Measurements from ENCODE around the gene TOP2A.

TOP2A gene

DNA sequence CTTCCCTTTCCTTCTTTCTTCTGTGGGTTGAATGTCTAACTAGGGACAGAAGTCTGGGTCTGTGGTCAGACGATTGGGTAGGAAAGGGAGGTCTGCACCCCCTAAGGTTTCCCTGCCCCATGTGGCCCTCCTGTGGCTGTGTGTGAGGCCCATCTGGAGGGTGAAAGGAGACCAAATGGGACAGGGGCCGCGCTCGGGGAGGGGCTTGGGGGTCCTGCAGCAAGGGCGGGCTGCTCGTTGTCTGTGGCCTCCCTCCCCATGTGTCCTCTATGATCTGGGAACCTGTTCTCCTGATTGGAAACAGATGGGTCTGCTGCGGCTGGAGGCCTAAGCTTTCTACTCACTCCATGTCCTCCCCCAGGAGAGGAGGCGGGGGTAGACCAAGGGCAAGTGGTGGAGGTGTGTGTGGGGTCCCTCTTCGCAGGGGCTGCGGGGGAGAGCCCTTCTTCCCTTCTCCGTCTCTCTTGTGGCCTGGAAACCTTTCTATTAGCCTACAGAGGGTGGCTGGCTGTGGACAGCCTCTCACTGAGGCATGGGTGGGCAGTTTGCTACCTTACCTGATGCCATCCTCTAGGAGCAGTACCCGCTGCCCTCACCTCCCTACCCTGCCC lies 44.1 kb upstream of the TOP2A start:
- Histone ChIP-seq H3K4me3 (ENCODE audit: insufficient read length, low read depth) (no peak overlapping the region), H3K4me1 (ENCODE audit: insufficient read depth, insufficient read length) (peaks cover 31% of the 10 kb centered on the region), H3K9me3 (ENCODE audit: insufficient read depth, low read length) (no peaks in the 10 kb centered on the region), H3K36me3 (ENCODE audit: insufficient read depth, insufficient read length, low read length) (peaks cover 12% of the 10 kb centered on the region), H3K27me3 (ENCODE audit: insufficient read depth, insufficient read length) (no peaks in the 10 kb centered on the region), H3K9ac (ENCODE audit: insufficient read length, low read depth) (no peak overlapping the region)
- TF ChIP-seq YY1 (IDR thresholded peaks at IDR 0.05; ENCODE audit: insufficient read depth, insufficient read length) (no peak), SUZ12 (IDR thresholded peaks at IDR 0.05; ENCODE audit: extremely low read depth, insufficient read depth, insufficient read length) (no peak), ZNF274 (IDR thresholded peaks at IDR 0.05; ENCODE audit: low read depth, low read length) (no peak)
- no peak for DNase-seq (ENCODE audit: low read depth, low spot score)

DNA sequence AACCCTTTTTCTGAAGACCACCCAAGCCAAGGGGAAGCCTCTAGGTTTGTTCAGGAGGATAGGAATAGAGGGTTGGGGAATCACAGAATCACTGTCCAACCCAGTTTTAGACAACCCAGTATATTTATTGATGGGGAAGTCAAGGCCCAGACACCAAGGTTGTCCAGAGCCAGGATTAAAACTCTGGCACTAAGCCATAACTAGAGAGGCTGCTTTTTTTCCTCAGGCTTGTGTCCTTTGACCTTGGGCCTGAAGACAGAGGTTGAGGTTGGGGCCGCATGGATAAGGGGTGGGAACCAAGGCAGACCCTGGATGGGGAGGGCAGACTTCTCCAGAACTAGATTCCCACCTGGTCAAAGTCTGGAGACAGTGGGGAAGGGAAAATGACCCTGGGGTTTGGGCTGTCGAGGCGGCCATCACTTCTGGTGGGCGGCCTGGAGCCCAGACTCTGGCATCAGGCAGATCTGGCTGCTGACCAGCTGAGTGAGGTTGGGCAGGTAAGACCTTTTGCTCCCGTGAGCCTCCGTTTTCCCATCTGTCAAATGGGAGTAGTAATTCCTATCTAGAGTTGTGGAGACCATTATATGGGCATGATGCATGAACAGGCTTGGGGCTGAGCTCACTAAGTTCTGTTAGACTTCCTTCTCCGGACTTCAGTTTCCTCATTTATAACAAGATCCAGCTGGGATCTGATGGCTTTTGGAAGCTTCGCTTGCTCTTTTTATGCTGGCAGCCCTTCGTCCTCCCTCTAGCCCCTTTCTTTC lies 43.5 kb upstream of the TOP2A start:
- Histone ChIP-seq H3K27me3 (ENCODE audit: insufficient read depth, insufficient read length) (no peaks in the 10 kb centered on the region), H3K9me3 (ENCODE audit: insufficient read depth, low read length) (no peaks in the 10 kb centered on the region), H3K4me3 (ENCODE audit: insufficient read length, low read depth) (no peak overlapping the region), H3K9ac (ENCODE audit: insufficient read length, low read depth) (no peak overlapping the region), H3K4me1 (ENCODE audit: insufficient read depth, insufficient read length) (peaks cover 28% of the 10 kb centered on the region), H3K36me3 (ENCODE audit: insufficient read depth, insufficient read length, low read length) (peaks cover 19% of the 10 kb centered on the region)
- no peak for DNase-seq (ENCODE audit: low read depth, low spot score)
- TF ChIP-seq ZNF274 (IDR thresholded peaks at IDR 0.05; ENCODE audit: low read depth, low read length) = no peak
- no peak for TF ChIP-seq SUZ12 (IDR thresholded peaks at IDR 0.05; ENCODE audit: extremely low read depth, insufficient read depth, insufficient read length)
- no peak for TF ChIP-seq YY1 (IDR thresholded peaks at IDR 0.05; ENCODE audit: insufficient read depth, insufficient read length)

DNA sequence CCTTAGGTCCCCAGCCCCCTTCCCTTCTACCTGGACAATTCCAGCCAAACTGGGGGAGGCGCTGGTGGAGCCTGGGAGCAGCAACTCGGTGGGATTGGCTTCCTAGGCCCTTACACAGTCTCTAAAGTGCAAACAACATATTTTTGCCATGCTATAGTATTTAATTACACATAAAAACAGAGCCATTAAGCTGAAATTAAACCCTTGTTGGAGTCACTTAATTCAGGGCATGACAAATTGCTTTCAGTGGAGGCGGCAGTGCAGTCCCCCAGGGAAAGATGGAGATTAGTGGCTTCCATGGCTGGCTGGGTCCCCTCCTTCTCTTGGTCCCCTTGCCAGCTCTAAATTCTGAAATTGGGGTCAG lies 42.9 kb upstream of the TOP2A start:
- H3K9ac ChIP-seq (ENCODE audit: insufficient read length, low read depth) = no peak overlapping the region
- no peak for TF ChIP-seq YY1 (IDR thresholded peaks at IDR 0.05; ENCODE audit: insufficient read depth, insufficient read length)
- no peak for TF ChIP-seq ZNF274 (IDR thresholded peaks at IDR 0.05; ENCODE audit: low read depth, low read length)
- TF ChIP-seq SUZ12 (IDR thresholded peaks at IDR 0.05; ENCODE audit: extremely low read depth, insufficient read depth, insufficient read length) = no peak
- H3K36me3 ChIP-seq (ENCODE audit: insufficient read depth, insufficient read length, low read length) = peaks cover 25% of the 10 kb centered on the region
- H3K4me3 ChIP-seq (ENCODE audit: insufficient read length, low read depth) = no peak overlapping the region
- H3K27me3 ChIP-seq (ENCODE audit: insufficient read depth, insufficient read length) = no peaks in the 10 kb centered on the region
- no peaks in the 10 kb centered on the region for H3K9me3 ChIP-seq (ENCODE audit: insufficient read depth, low read length)
- peaks cover 28% of the 10 kb centered on the region for H3K4me1 ChIP-seq (ENCODE audit: insufficient read depth, insufficient read length)
- DNase-seq (ENCODE audit: low read depth, low spot score) = no peak

DNA sequence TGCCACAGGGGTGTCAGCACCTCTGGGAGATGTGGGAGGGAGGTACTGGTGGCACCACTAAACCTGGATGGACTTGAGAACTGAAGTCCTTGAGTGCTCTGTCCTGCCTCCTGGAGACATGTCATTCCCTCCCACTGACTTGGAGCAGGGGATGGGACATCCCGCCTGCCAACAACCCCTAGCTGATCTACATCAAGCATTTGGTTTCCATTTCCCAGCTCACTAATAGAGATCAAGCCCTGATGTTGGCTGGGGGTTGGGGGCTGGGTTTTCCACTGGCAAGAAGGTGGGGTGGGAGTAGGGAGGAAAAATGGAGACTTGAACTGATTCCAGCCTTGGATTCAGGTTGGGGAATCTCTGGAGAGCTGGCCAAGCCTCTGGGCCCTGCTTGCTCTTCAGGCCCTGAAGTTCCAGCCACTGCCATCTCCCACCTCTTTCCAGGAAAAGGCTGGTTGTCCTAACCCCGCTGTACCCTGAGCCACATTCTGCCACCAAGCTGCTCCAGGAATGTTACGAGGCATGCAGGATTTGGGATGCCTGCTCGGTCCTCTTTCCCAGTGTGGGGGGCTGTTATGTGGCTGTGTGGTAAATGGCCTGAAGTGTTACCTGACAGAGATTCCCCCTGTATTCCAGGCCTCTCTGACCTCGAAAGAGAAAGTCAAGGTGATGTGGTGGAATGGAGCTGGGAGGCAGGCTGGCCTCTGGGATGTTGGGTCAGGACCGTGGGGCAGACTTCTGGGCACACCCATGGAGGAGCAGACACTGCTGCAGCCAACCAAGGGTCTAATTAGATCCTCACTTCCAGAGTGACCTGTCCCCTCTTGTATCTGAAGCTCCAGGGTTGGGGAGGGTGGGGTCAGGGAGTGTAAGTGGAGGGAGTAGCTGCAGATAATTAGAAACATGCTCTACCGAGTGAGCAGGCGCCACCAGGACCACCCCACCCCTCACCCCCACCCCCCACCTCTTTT lies 42.2 kb upstream of the TOP2A start:
- no peaks in the 10 kb centered on the region for H3K27me3 ChIP-seq (ENCODE audit: insufficient read depth, insufficient read length)
- no peaks in the 10 kb centered on the region for H3K9me3 ChIP-seq (ENCODE audit: insufficient read depth, low read length)
- peaks cover 28% of the 10 kb centered on the region for H3K36me3 ChIP-seq (ENCODE audit: insufficient read depth, insufficient read length, low read length)
- H3K9ac ChIP-seq (ENCODE audit: insufficient read length, low read depth) = no peak overlapping the region
- DNase-seq (ENCODE audit: low read depth, low spot score) = no peak
- H3K4me1 ChIP-seq (ENCODE audit: insufficient read depth, insufficient read length) = peaks cover 28% of the 10 kb centered on the region
- no peak for TF ChIP-seq SUZ12 (IDR thresholded peaks at IDR 0.05; ENCODE audit: extremely low read depth, insufficient read depth, insufficient read length)
- TF ChIP-seq YY1 (IDR thresholded peaks at IDR 0.05; ENCODE audit: insufficient read depth, insufficient read length) = no peak
- no peak for TF ChIP-seq ZNF274 (IDR thresholded peaks at IDR 0.05; ENCODE audit: low read depth, low read length)
- no peak overlapping the region for H3K4me3 ChIP-seq (ENCODE audit: insufficient read length, low read depth)

DNA sequence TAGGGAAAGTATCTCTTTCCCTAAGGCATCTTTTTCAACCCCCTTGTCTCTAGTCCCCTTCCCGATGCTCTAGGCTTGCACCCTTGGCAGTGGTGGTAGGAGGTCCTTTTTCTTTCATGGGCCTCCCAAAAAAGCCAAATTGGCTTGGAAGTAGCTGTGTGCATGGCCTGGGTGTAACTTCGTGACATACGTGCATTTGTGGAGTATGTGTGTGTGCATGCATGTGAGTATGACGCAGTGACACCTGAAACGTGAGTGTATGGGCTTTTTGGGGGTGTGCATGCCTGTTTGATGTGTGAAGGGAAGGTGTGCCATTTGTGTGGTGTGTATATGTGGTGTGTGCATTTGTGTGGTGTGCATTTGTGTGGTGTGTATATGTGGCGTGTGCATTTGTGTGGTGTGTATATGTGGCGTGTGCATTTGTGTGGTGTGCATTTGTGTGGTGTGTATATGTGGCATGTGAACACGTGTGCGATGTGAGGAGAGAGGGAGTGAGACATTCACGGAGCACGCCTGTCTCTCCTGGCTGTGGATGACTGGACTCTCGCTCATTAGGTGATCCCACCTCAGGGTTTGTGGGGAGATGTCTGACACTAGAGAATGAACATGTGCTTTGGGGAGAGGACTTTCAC lies 41.3 kb upstream of the TOP2A start:
- no peak for TF ChIP-seq ZNF274 (IDR thresholded peaks at IDR 0.05; ENCODE audit: low read depth, low read length)
- TF ChIP-seq SUZ12 (IDR thresholded peaks at IDR 0.05; ENCODE audit: extremely low read depth, insufficient read depth, insufficient read length) = no peak
- no peak for TF ChIP-seq YY1 (IDR thresholded peaks at IDR 0.05; ENCODE audit: insufficient read depth, insufficient read length)
- Histone ChIP-seq H3K36me3 (ENCODE audit: insufficient read depth, insufficient read length, low read length) (peaks cover 37% of the 10 kb centered on the region), H3K27me3 (ENCODE audit: insufficient read depth, insufficient read length) (no peaks in the 10 kb centered on the region), H3K9me3 (ENCODE audit: insufficient read depth, low read length) (no peaks in the 10 kb centered on the region), H3K4me3 (ENCODE audit: insufficient read length, low read depth) (no peak overlapping the region), H3K4me1 (ENCODE audit: insufficient read depth, insufficient read length) (peaks cover 28% of the 10 kb centered on the region), H3K9ac (ENCODE audit: insufficient read length, low read depth) (no peak overlapping the region)
- DNase-seq (ENCODE audit: low read depth, low spot score) = no peak

DNA sequence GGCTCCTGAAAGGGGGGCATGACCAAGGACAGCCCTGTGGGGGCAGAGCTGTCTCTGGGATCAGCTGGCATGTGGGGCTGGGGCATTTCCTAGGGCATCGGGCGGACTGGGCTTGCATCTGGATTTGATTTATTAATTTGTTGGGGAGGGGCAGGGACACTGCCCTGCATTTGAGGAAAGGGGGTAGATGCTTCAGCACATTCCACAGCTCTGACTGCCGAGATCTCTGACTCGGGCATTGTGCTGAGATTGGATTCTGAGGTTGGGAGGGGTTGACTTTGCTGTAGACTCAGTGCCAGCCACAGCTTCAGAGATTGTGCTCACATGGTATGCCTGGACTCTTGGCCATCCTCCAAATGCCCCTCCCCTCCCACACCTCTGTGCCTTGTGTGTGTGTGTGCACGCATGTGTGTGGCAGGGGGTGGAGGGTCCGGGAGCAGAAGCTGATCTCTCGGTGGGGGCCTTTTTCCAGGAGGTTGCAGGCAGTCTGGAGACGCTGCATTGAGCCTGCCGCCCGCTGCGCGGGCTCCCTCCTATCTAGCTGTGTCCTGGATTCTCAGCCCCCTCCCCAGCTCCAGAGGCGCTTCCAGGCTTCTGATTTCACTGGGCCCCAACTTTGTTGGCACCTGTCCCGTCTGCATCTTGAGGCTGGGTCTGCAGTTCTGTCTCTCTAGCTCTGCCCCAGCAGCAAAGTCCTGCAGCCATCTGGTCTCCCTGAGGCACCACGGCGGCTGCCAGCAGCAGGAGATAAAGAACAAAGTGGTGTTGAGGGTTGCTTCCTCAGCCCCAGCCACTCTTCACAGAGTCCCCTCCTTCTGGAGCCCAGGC lies 40.5 kb upstream of the TOP2A start:
- Histone ChIP-seq H3K9me3 (ENCODE audit: insufficient read depth, low read length) (no peaks in the 10 kb centered on the region), H3K4me1 (ENCODE audit: insufficient read depth, insufficient read length) (peaks cover 25% of the 10 kb centered on the region), H3K36me3 (ENCODE audit: insufficient read depth, insufficient read length, low read length) (peaks cover 45% of the 10 kb centered on the region), H3K27me3 (ENCODE audit: insufficient read depth, insufficient read length) (no peaks in the 10 kb centered on the region), H3K4me3 (ENCODE audit: insufficient read length, low read depth) (no peak overlapping the region), H3K9ac (ENCODE audit: insufficient read length, low read depth) (no peak overlapping the region)
- TF ChIP-seq SUZ12 (IDR thresholded peaks at IDR 0.05; ENCODE audit: extremely low read depth, insufficient read depth, insufficient read length) (no peak), ZNF274 (IDR thresholded peaks at IDR 0.05; ENCODE audit: low read depth, low read length) (no peak), YY1 (IDR thresholded peaks at IDR 0.05; ENCODE audit: insufficient read depth, insufficient read length) (no peak)
- no peak for DNase-seq (ENCODE audit: low read depth, low spot score)

All from NT2/D1 (cell line).